Fibroblast of pulmonary artery (primary cell): ENCODE data around the gene SELENOP.

ENCODE experiments used
- DNase-seq: peaks from one replicate; pipeline ENCODE4 v3.0.0-alpha.2; 2010; ENCODE audit warnings: low read depth
- H3K4me3 ChIP-seq: replicated peaks from 2 replicates; pipeline ENCODE4 v1.5.1; 2011; ENCODE audit warnings: low read depth, mild to moderate bottlenecking, control low read depth, low read length, moderate library complexity
- CTCF ChIP-seq: IDR thresholded peaks from 2 replicates; pipeline ENCODE4 v1.5.1; 2011; ENCODE audit warnings: mild to moderate bottlenecking, control low read depth, low read length, inconsistent platforms; ENCODE audit errors: missing control alignments

Gene SELENOP

GRCh38 chr5:42756606-42757601 lies 54.8 kb downstream of the SELENOP start, which contains the start of gene CCDC152:
CCDC152 (plus strand) TSS chr5:42756818; CDS start chr5:42759122, 2,304 bp downstream.
- peak; percentile 17 for DNase-seq
- no peak for TF ChIP-seq CTCF

GRCh38 chr5:42753099-42753498 lies 58.6 kb downstream of the SELENOP start:
- DNase-seq, result no peak
- no peak for TF ChIP-seq CTCF
- H3K4me3 ChIP-seq, result no peak overlapping the region

More at GRCh38 chr5:42756606-42757601, 54.8 kb downstream of the SELENOP start, which contains the start of gene CCDC152:
- peak within 1 kb of the TSS; percentile 43 for H3K4me3 ChIP-seq

- H3K4me3 ChIP-seq, result no peak overlapping the region
- TF ChIP-seq CTCF, result no peak
- no peak for DNase-seq
These were observed 60.6 kb downstream of the SELENOP start for GRCh38 chr5:42751044-42751443.

- TF ChIP-seq CTCF, result no peak
- no peak overlapping the region for H3K4me3 ChIP-seq
- DNase-seq, result no peak
These were observed 61.2 kb downstream of the SELENOP start for GRCh38 chr5:42750507-42750906.
